Stimulated activated naive CD8-positive, alpha-beta T cell treated with anti-CD3 and anti-CD28 coated beads, Interleukin-15, Interleukin-2, amounts not matched to agents 100 ng/mL and 50 ng/mL, for 24 hours (primary cell): ENCODE measurements around the gene MADCAM1.
"Not testable (repeated sequence)": the region's sequence is repeated elsewhere in the genome, so short reads cannot be mapped to it uniquely, and the experiment has no call there.

ENCODE experiments used
- H3K27ac Mint-ChIP-seq: one replicate; pipeline ENCODE4 v1.8.0; 2021; ENCODE audit warnings: mild to moderate bottlenecking, mixed read lengths
- H3K27me3 Mint-ChIP-seq: one replicate; pipeline ENCODE4 v1.8.0; 2021; ENCODE audit warnings: mixed read lengths
- H3K36me3 Mint-ChIP-seq: one replicate; pipeline ENCODE4 v1.8.0; 2021; ENCODE audit warnings: low read depth, mixed read lengths
- H3K4me1 Mint-ChIP-seq: one replicate; pipeline ENCODE4 v1.8.0; 2021; ENCODE audit warnings: low read depth, mixed read lengths
- H3K4me3 Mint-ChIP-seq: one replicate; pipeline ENCODE4 v1.8.0; 2021; ENCODE audit warnings: mild to moderate bottlenecking, mixed read lengths
- H3K9me3 Mint-ChIP-seq: one replicate; pipeline ENCODE4 v1.8.0; 2021; ENCODE audit warnings: mixed read lengths

MADCAM1 gene

GRCh38 chr19:496112-496665 lies at the start of gene MADCAM1:
Gene MADCAM1 (plus strand): TSS chr19:496486. CDS start chr19:496500, 14 bp downstream.
- H3K4me3 Mint-ChIP-seq = no peak within 1 kb of the TSS
- H3K27ac Mint-ChIP-seq = no peak within 1 kb of the TSS
- H3K27me3 Mint-ChIP-seq = peaks cover 7% of the 10 kb centered on the region
- peaks cover 7% of the 10 kb centered on the region for H3K4me1 Mint-ChIP-seq
- no peaks in the 10 kb centered on the region for H3K36me3 Mint-ChIP-seq
- H3K9me3 Mint-ChIP-seq = no peaks in the 10 kb centered on the region

- H3K27me3 Mint-ChIP-seq = peaks cover under 1% of the 10 kb centered on the region
- no peak overlapping the region for H3K4me3 Mint-ChIP-seq
- peaks cover 2% of the 10 kb centered on the region for H3K9me3 Mint-ChIP-seq
- no peak overlapping the region for H3K27ac Mint-ChIP-seq
- H3K4me1 Mint-ChIP-seq = no peaks in the 10 kb centered on the region
- H3K36me3 Mint-ChIP-seq = no peaks in the 10 kb centered on the region
These were observed 49.2 kb upstream of the MADCAM1 start for GRCh38 chr19:447064-447426.

GRCh38 chr19:447816-448560 lies 48.3 kb upstream of the MADCAM1 start:
- Mint-ChIP-seq H3K4me1 (no peaks in the 10 kb centered on the region), H3K4me3 (no peak overlapping the region), H3K9me3 (no peaks in the 10 kb centered on the region), H3K36me3 (no peaks in the 10 kb centered on the region), H3K27me3 (no peaks in the 10 kb centered on the region), H3K27ac (no peak overlapping the region)

- Mint-ChIP-seq H3K4me3 (no peak overlapping the region), H3K4me1 (no peaks in the 10 kb centered on the region), H3K27me3 (no peaks in the 10 kb centered on the region), H3K36me3 (no peaks in the 10 kb centered on the region), H3K27ac (no peak overlapping the region), H3K9me3 (no peaks in the 10 kb centered on the region)
These were observed 46.4 kb upstream of the MADCAM1 start for GRCh38 chr19:449916-450315.

- H3K36me3 Mint-ChIP-seq, H3K4me1 Mint-ChIP-seq, H3K4me3 Mint-ChIP-seq, H3K27me3 Mint-ChIP-seq, H3K27ac Mint-ChIP-seq, H3K9me3 Mint-ChIP-seq: not testable (repeated sequence)
These were observed 45.3 kb upstream of the MADCAM1 start for GRCh38 chr19:450912-451481.

- Mint-ChIP-seq H3K27me3 (no peaks in the 10 kb centered on the region), H3K27ac (no peak overlapping the region), H3K36me3 (no peaks in the 10 kb centered on the region), H3K4me3 (no peak overlapping the region), H3K9me3 (no peaks in the 10 kb centered on the region), H3K4me1 (no peaks in the 10 kb centered on the region)
These were observed 43.5 kb upstream of the MADCAM1 start for GRCh38 chr19:452829-453228.

- H3K9me3 Mint-ChIP-seq = no peaks in the 10 kb centered on the region
These were observed 42.7 kb upstream of the MADCAM1 start for GRCh38 chr19:453606-454005.

GRCh38 chr19:455031-455705 lies 41.1 kb upstream of the MADCAM1 start:
- no peaks in the 10 kb centered on the region for H3K9me3 Mint-ChIP-seq
- H3K27me3 Mint-ChIP-seq = peaks cover 5% of the 10 kb centered on the region
- no peaks in the 10 kb centered on the region for H3K36me3 Mint-ChIP-seq
- H3K4me3 Mint-ChIP-seq = no peak overlapping the region
- peaks cover 4% of the 10 kb centered on the region for H3K4me1 Mint-ChIP-seq
- H3K27ac Mint-ChIP-seq = no peak overlapping the region

More at GRCh38 chr19:453606-454005, 42.7 kb upstream of the MADCAM1 start:
- Mint-ChIP-seq H3K36me3 (no peaks in the 10 kb centered on the region), H3K27ac (no peak overlapping the region), H3K4me1 (no peaks in the 10 kb centered on the region), H3K4me3 (no peak overlapping the region), H3K27me3 (no peaks in the 10 kb centered on the region)

GRCh38 chr19:455851-456546 lies 40.3 kb upstream of the MADCAM1 start:
- no peaks in the 10 kb centered on the region for H3K9me3 Mint-ChIP-seq
- H3K27me3 Mint-ChIP-seq = peaks cover 5% of the 10 kb centered on the region

GRCh38 chr19:456547-457110 lies 39.7 kb upstream of the MADCAM1 start:
- no peaks in the 10 kb centered on the region for H3K36me3 Mint-ChIP-seq
- peaks cover 5% of the 10 kb centered on the region for H3K27me3 Mint-ChIP-seq
- H3K4me1 Mint-ChIP-seq = peaks cover 6% of the 10 kb centered on the region
- H3K27ac Mint-ChIP-seq = no peak overlapping the region
- no peak overlapping the region for H3K4me3 Mint-ChIP-seq
- H3K9me3 Mint-ChIP-seq = no peaks in the 10 kb centered on the region

More at GRCh38 chr19:455851-456546, 40.3 kb upstream of the MADCAM1 start:
- Mint-ChIP-seq H3K36me3 (no peaks in the 10 kb centered on the region), H3K27ac (no peak overlapping the region), H3K4me1 (peaks cover 4% of the 10 kb centered on the region), H3K4me3 (no peak overlapping the region)

GRCh38 chr19:457636-458035 lies 38.6 kb upstream of the MADCAM1 start:
- peaks cover 7% of the 10 kb centered on the region for H3K4me1 Mint-ChIP-seq
- no peak overlapping the region for H3K27ac Mint-ChIP-seq
- no peaks in the 10 kb centered on the region for H3K36me3 Mint-ChIP-seq
- no peaks in the 10 kb centered on the region for H3K9me3 Mint-ChIP-seq
- H3K4me3 Mint-ChIP-seq = no peak overlapping the region
- peaks cover 12% of the 10 kb centered on the region for H3K27me3 Mint-ChIP-seq

GRCh38 chr19:458091-459042 lies 37.9 kb upstream of the MADCAM1 start:
- Mint-ChIP-seq H3K4me1 (peaks cover 7% of the 10 kb centered on the region), H3K27me3 (peaks cover 14% of the 10 kb centered on the region), H3K9me3 (no peaks in the 10 kb centered on the region), H3K27ac (no peak overlapping the region), H3K36me3 (no peaks in the 10 kb centered on the region), H3K4me3 (no peak overlapping the region)

- Mint-ChIP-seq H3K36me3 (no peaks in the 10 kb centered on the region), H3K27ac (no peak overlapping the region), H3K27me3 (peaks cover 14% of the 10 kb centered on the region), H3K4me1 (peaks cover 7% of the 10 kb centered on the region), H3K9me3 (no peaks in the 10 kb centered on the region), H3K4me3 (peak overlapping the region; percentile 63)
These were observed 36.4 kb upstream of the MADCAM1 start for GRCh38 chr19:459724-460511.
